Measurements from ENCODE around the gene RING1. TPM values are rescaled to one million over a fixed set of nuclear protein-coding genes. Genes with fewer than 3 reads are reported as not detected.

RING1 gene
- total RNA-seq, 1 donor from 2014 or later = 44.5 TPM

DNA sequence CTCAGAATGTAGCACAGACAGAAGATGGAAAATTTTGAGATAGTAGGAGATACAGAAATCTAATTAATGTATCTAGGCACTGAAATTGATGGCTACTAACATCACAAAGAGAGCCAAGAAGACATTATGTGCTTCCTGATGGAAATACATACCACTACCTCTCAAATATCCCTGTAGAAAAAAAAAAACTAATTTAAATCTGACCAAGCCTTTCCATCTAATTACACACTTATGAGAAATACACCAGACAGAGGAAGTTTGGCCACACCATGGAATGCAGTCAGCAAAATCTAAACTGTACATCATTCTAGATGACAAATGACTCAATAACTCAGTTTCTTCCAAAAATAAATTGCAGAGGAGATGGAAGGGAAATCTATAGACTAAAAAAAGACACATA lies 44.5 kb downstream of the RING1 start:
- Mint-ChIP-seq H3K9me3 (ENCODE audit: low read depth) (no peaks in the 10 kb centered on the region), H3K36me3 (ENCODE audit: low read depth) (peaks cover 10% of the 10 kb centered on the region), H3K4me1 (ENCODE audit: low read depth) (peaks cover 43% of the 10 kb centered on the region), H3K4me3 (ENCODE audit: unreplicated experiment) (no peak overlapping the region), H3K27me3 (ENCODE audit: low read depth) (no peaks in the 10 kb centered on the region), H3K27ac (ENCODE audit: unreplicated experiment) (peak overlapping the region; percentile 38)
- no peak for DNase-seq (ENCODE audit: low spot score)
- TF ChIP-seq, protein P1, sequence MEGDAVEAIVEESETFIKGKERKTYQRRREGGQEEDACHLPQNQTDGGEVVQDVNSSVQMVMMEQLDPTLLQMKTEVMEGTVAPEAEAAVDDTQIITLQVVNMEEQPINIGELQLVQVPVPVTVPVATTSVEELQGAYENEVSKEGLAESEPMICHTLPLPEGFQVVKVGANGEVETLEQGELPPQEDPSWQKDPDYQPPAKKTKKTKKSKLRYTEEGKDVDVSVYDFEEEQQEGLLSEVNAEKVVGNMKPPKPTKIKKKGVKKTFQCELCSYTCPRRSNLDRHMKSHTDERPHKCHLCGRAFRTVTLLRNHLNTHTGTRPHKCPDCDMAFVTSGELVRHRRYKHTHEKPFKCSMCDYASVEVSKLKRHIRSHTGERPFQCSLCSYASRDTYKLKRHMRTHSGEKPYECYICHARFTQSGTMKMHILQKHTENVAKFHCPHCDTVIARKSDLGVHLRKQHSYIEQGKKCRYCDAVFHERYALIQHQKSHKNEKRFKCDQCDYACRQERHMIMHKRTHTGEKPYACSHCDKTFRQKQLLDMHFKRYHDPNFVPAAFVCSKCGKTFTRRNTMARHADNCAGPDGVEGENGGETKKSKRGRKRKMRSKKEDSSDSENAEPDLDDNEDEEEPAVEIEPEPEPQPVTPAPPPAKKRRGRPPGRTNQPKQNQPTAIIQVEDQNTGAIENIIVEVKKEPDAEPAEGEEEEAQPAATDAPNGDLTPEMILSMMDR (IDR thresholded peaks at IDR 0.05) = no peak

DNA sequence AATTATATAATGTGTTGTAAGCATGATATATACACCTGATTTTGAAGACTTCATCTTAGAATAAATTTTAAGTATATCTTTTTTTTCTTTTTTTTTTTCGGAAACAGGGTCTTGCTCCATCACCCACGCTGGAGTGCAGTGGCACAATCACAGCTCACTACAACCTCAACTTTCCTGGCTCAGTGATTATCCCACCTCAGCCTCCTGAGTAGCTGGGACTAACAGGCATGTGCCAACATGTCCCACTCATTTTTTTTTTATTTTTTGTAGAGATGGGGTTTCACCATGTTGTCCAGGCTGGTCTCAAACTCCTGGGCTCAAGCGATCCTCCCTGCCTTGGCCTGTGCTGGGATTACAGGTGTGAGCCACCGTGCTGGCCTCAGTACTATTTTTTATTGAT lies 46.3 kb downstream of the RING1 start:
- Mint-ChIP-seq H3K9me3 (ENCODE audit: low read depth) (no peaks in the 10 kb centered on the region), H3K4me1 (ENCODE audit: low read depth) (peaks cover 31% of the 10 kb centered on the region), H3K36me3 (ENCODE audit: low read depth) (peaks cover 10% of the 10 kb centered on the region), H3K27me3 (ENCODE audit: low read depth) (no peaks in the 10 kb centered on the region), H3K4me3 (ENCODE audit: unreplicated experiment) (no peak overlapping the region), H3K27ac (ENCODE audit: unreplicated experiment) (no peak overlapping the region)
- TF ChIP-seq, protein P1 (IDR thresholded peaks at IDR 0.05) = no peak
- no peak for DNase-seq (ENCODE audit: low spot score)

DNA sequence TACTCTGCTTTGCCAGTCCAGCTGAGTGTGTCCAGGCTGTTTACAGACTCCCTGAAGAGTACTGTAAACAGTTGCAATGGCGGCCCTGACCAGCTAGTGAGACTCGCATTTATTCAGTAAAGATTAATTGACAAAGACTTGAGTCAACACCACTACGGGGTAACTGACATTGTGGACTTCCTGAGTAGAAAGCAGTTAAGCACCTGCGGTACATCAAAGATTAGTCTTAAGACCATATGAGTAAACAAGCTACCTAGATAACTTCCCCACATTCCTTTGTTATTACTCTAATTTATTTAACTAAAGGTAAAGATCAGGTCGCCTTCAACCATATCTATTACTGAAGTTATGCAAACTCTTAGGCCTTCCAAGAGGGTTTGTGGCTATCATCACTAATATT lies 50.7 kb downstream of the RING1 start:
- peaks cover 17% of the 10 kb centered on the region for H3K36me3 Mint-ChIP-seq (ENCODE audit: low read depth)
- H3K9me3 Mint-ChIP-seq (ENCODE audit: low read depth) = no peaks in the 10 kb centered on the region

More for the DNA sequence above, 50.7 kb downstream of the RING1 start:
- Mint-ChIP-seq H3K27ac (ENCODE audit: unreplicated experiment) (no peak overlapping the region), H3K4me1 (ENCODE audit: low read depth) (no peaks in the 10 kb centered on the region), H3K4me3 (ENCODE audit: unreplicated experiment) (no peak overlapping the region), H3K27me3 (ENCODE audit: low read depth) (no peaks in the 10 kb centered on the region)
- DNase-seq (ENCODE audit: low spot score) = no peak
- TF ChIP-seq, protein P1 (IDR thresholded peaks at IDR 0.05) = no peak

Small RNA genes within 50 kb of the gene (microRNA-seq; reads per million reads assigned to microRNA genes)
- gene MIR219A1 (ENCODE audit: borderline number of aligned reads) = 5.5 reads per million, percentile 4 among the genes with 10 or more reads in this experiment

Other genes starting within 250 kb of the RING1 start
- 149 to 165 TPM (median 150 TPM) in 3 replicates for gene BRD2, start 239.9 kb upstream of the RING1 start, total RNA-seq
- gene HLA-DOA, start 198.9 kb upstream of the RING1 start, total RNA-seq = not detected in 3 replicates
- gene HLA-DPA1, start 134.9 kb upstream of the RING1 start, total RNA-seq = 0.65 to 1.3 TPM (median 1.2 TPM) in 3 replicates
- gene HLA-DPB1, start 132.5 kb upstream of the RING1 start, total RNA-seq = 2.8 to 2.9 TPM (median 2.8 TPM) in 3 replicates
- gene COL11A2, start 16.0 kb upstream of the RING1 start, total RNA-seq = 2.8 to 10.0 TPM (median 10.0 TPM) in 3 replicates
- gene RXRB, start 7.8 kb upstream of the RING1 start, total RNA-seq = 45.1 to 51.5 TPM (median 46.5 TPM) in 3 replicates
- gene SLC39A7, start 7.6 kb upstream of the RING1 start, total RNA-seq = 222 to 238 TPM (median 225 TPM) in 3 replicates
- 0.60 to 2.8 TPM (median 1.1 TPM) in 3 replicates for gene HSD17B8, start 3.8 kb upstream of the RING1 start, total RNA-seq
- gene VPS52, start 63.4 kb downstream of the RING1 start, total RNA-seq = 35.8 to 49.9 TPM (median 36.0 TPM) in 3 replicates
- 1,578 to 1,963 TPM (median 1,582 TPM) in 3 replicates for gene RPS18, start 63.6 kb downstream of the RING1 start, total RNA-seq
- 6.5 to 9.2 TPM (median 7.3 TPM) in 3 replicates for gene B3GALT4, start 68.6 kb downstream of the RING1 start, total RNA-seq
- 42.4 to 79.7 TPM (median 48.1 TPM) in 3 replicates for gene WDR46, start 80.7 kb downstream of the RING1 start, total RNA-seq
- gene PFDN6, start 81.1 kb downstream of the RING1 start, total RNA-seq = 25.3 to 35.5 TPM (median 27.8 TPM) in 3 replicates
- gene RGL2, start 90.4 kb downstream of the RING1 start, total RNA-seq = 39.2 to 54.5 TPM (median 50.5 TPM) in 3 replicates
- gene TAPBP, start 105.6 kb downstream of the RING1 start, total RNA-seq = 86.2 to 102 TPM (median 88.1 TPM) in 3 replicates
- 21.4 to 22.2 TPM (median 22.1 TPM) in 3 replicates for gene ZBTB22, start 109.2 kb downstream of the RING1 start, total RNA-seq
- 26.3 to 27.1 TPM (median 26.4 TPM) in 3 replicates for gene DAXX, start 114.5 kb downstream of the RING1 start, total RNA-seq
- gene KIFC1, start 183.3 kb downstream of the RING1 start, total RNA-seq = 7.4 to 10.4 TPM (median 8.1 TPM) in 3 replicates
- gene PHF1, start 202.5 kb downstream of the RING1 start, total RNA-seq = 39.0 to 43.2 TPM (median 42.7 TPM) in 3 replicates
- 204 to 241 TPM (median 218 TPM) in 3 replicates for gene CUTA, start 209.6 kb downstream of the RING1 start, total RNA-seq
- gene SYNGAP1, start 211.6 kb downstream of the RING1 start, total RNA-seq = 24.2 to 32.6 TPM (median 24.7 TPM) in 3 replicates
- 6.8 to 7.8 TPM (median 7.1 TPM) in 3 replicates for gene ZBTB9, start 246.1 kb downstream of the RING1 start, total RNA-seq